ENCODE measurements around the gene AGBL4. TPM values are rescaled to one million over a fixed set of nuclear protein-coding genes. Genes with fewer than 3 reads are reported as not detected.

AGBL4 gene
- total and polyA plus RNA-seq, 8 donors = 0.32 to 1.3 (median 0.87) TPM

GRCh38 chr1:48610628-48611542, 1412.9 kb downstream of the AGBL4 start:
- Histone ChIP-seq H3K27me3 (peaks cover 0 to 11% of the 10 kb centered on the region in 2 donors), H3K4me1 (no peaks in the 10 kb centered on the region), H3K36me3 (no peaks in the 10 kb centered on the region), H3K4me3 (no peak overlapping the region), H3K27ac (no peak overlapping the region), H3K9me3 (no peaks in the 10 kb centered on the region)
- TF ChIP-seq CTCF (IDR thresholded peaks at IDR 0.05) = no peak
- DNase-seq (peak in 2 of 4 donors; percentile 5 to 43), ATAC-seq (peak; percentile 81)
- intact Hi-C loops (cut with DNase I) = no loop called here

GRCh38 chr1:48608882-48609281, 1414.9 kb downstream of the AGBL4 start:
- Histone ChIP-seq H3K27me3 (peaks cover 0 to 11% of the 10 kb centered on the region in 2 donors), H3K9me3 (no peaks in the 10 kb centered on the region), H3K27ac (no peak overlapping the region), H3K4me3 (no peak overlapping the region), H3K4me1 (no peaks in the 10 kb centered on the region), H3K36me3 (no peaks in the 10 kb centered on the region)
- DNase-seq (no peak), ATAC-seq (no peak)
- intact Hi-C loops (cut with DNase I) = no loop called here
- no peak for TF ChIP-seq CTCF (IDR thresholded peaks at IDR 0.05)

- ATAC-seq (peak; percentile 54), DNase-seq (peak in 1 of 4 donors; percentile 28)
- H3K4me1 ChIP-seq = no peaks in the 10 kb centered on the region
- H3K27ac ChIP-seq = no peak overlapping the region
- intact Hi-C loops (cut with DNase I) = no loop called here
- no peaks in the 10 kb centered on the region for H3K27me3 ChIP-seq
- H3K36me3 ChIP-seq = no peaks in the 10 kb centered on the region
- no peak for TF ChIP-seq CTCF (IDR thresholded peaks at IDR 0.05)
- H3K9me3 ChIP-seq = no peaks in the 10 kb centered on the region
- no peak overlapping the region for H3K4me3 ChIP-seq
These were observed 1420.5 kb downstream of the AGBL4 start for GRCh38 chr1:48603222-48603621.

GRCh38 chr1:48602349-48602748, 1421.4 kb downstream of the AGBL4 start:
- no peak for TF ChIP-seq CTCF (IDR thresholded peaks at IDR 0.05)
- no peak for ATAC-seq
- Histone ChIP-seq H3K27me3 (no peaks in the 10 kb centered on the region), H3K27ac (no peak overlapping the region), H3K9me3 (no peaks in the 10 kb centered on the region), H3K4me1 (no peaks in the 10 kb centered on the region), H3K36me3 (no peaks in the 10 kb centered on the region), H3K4me3 (no peak overlapping the region)
- intact Hi-C loops (cut with DNase I) = no loop called here
- no peak for DNase-seq

- ATAC-seq = no peak
- intact Hi-C loops (cut with DNase I) = no loop called here
- no peak for TF ChIP-seq CTCF (IDR thresholded peaks at IDR 0.05)
- Histone ChIP-seq H3K36me3 (no peaks in the 10 kb centered on the region), H3K9me3 (no peaks in the 10 kb centered on the region), H3K27ac (no peak overlapping the region), H3K27me3 (no peaks in the 10 kb centered on the region), H3K4me1 (no peaks in the 10 kb centered on the region), H3K4me3 (no peak overlapping the region)
- no peak for DNase-seq
These were observed 1423.6 kb downstream of the AGBL4 start for GRCh38 chr1:48600182-48600581.
